HEK293 (cell line): ENCODE measurements around the gene ACIN1.

Source experiments
- CTCF ChIA-PET: fragments of 350-600 bp; formaldehyde crosslinking; extraction: SDS; loops from one replicate; lab custom pipeline; 2021; ENCODE audit warnings: antibody characterized with exemption; lab: Yijun Ruan, JAX
- POLR2A ChIA-PET: fragments of 300-600 bp; formaldehyde crosslinking; extraction: SDS; loops from one replicate; lab custom pipeline; 2020; ENCODE audit warnings: antibody characterized with exemption, inconsistent platforms; lab: Yijun Ruan, JAX
- H3K27ac ChIP-seq: fragments of 200-500 bp; sonication (Bioruptor generic); 2 replicates; pipeline ENCODE4 v1.5.1; 2014; ENCODE audit warnings: low read depth, low read length, control low read depth, inconsistent platforms; ENCODE audit errors: extremely low read depth
- H3K36me3 ChIP-seq, 2 experiments: fragments of 200-500 bp in 1 of 2; sonication (Bioruptor generic) in 1 of 2; 1 replicate in 1 of 2; 2 replicates in 1 of 2; pipeline ENCODE4 v1.5.1; 2014 to 2017; ENCODE audit warnings: inconsistent platforms in 2 of 2, low read length in 2 of 2; ENCODE audit not compliant: control insufficient read depth in 2 of 2, insufficient read depth in 1 of 2
- H3K4me1 ChIP-seq: fragments of 200-500 bp; sonication (Bioruptor generic); 2 replicates; pipeline ENCODE4 v1.5.1; 2014; ENCODE audit warnings: mild to moderate bottlenecking, low read length, inconsistent platforms; ENCODE audit not compliant: control insufficient read depth, insufficient read depth
- H3K4me3 ChIP-seq: 2 replicates; pipeline ENCODE4 v1.5.1; 2011; ENCODE audit warnings: low read depth, mild to moderate bottlenecking, control low read depth, low read length, moderate library complexity
- H3K9me3 ChIP-seq: fragments of 200-500 bp; sonication (Bioruptor generic); 2 replicates; pipeline ENCODE4 v1.5.1; 2014; ENCODE audit warnings: low read depth, low read length, inconsistent platforms; ENCODE audit not compliant: control insufficient read depth, insufficient read depth
- OSR2 ChIP-seq: fragments of 450-650 bp; formaldehyde crosslinking; IDR thresholded peaks from 2 replicates; pipeline ENCODE4 v1.5.1; 2016; ENCODE audit warnings: missing biosample characterization, missing genetic modification characterization
- RBAK ChIP-seq: fragments of 450-650 bp; formaldehyde crosslinking; IDR thresholded peaks from 2 replicates; pipeline ENCODE4 v1.5.1; 2016; ENCODE audit warnings: missing biosample characterization, missing genetic modification characterization
- ZBTB48 ChIP-seq: fragments of 450-650 bp; formaldehyde crosslinking; IDR thresholded peaks from 2 replicates; pipeline ENCODE4 v1.5.1; 2016; ENCODE audit warnings: missing biosample characterization, missing genetic modification characterization
- ZBTB6 ChIP-seq: fragments of 450-650 bp; formaldehyde crosslinking; IDR thresholded peaks from 2 replicates; pipeline ENCODE4 v1.5.1; 2017; ENCODE audit warnings: missing biosample characterization, missing genetic modification characterization
- ZBTB7A ChIP-seq: fragments of 450-650 bp; formaldehyde crosslinking; IDR thresholded peaks from 2 replicates; pipeline ENCODE4 v1.5.1; 2016; ENCODE audit warnings: low read depth, missing biosample characterization, missing genetic modification characterization
- ZFHX2 ChIP-seq: fragments of 450-650 bp; formaldehyde crosslinking; conservative IDR thresholded peaks from 2 replicates; pipeline ENCODE4 v1.5.1; 2016; ENCODE audit warnings: missing biosample characterization, missing genetic modification characterization
- ZNF18 ChIP-seq: fragments of 450-650 bp; formaldehyde crosslinking; IDR thresholded peaks from 2 replicates; pipeline ENCODE4 v1.5.1; 2016; ENCODE audit warnings: missing biosample characterization, missing genetic modification characterization
- ZNF223 ChIP-seq: fragments of 450-650 bp; formaldehyde crosslinking; IDR thresholded peaks from 2 replicates; pipeline ENCODE4 v1.5.1; 2016; ENCODE audit warnings: missing biosample characterization, missing genetic modification characterization
- ZNF280D ChIP-seq: fragments of 450-650 bp; formaldehyde crosslinking; IDR thresholded peaks from 2 replicates; pipeline ENCODE4 v1.5.1; 2016; ENCODE audit warnings: missing biosample characterization, missing genetic modification characterization
- ZNF350 ChIP-seq: fragments of 450-650 bp; formaldehyde crosslinking; IDR thresholded peaks from 2 replicates; pipeline ENCODE4 v1.5.0; 2017; ENCODE audit warnings: missing biosample characterization, mild to moderate bottlenecking, missing genetic modification characterization
- ZNF548 ChIP-seq: fragments of 450-650 bp; formaldehyde crosslinking; IDR thresholded peaks from 2 replicates; pipeline ENCODE4 v1.5.1; 2016; ENCODE audit warnings: missing biosample characterization, missing genetic modification characterization
- ZNF561 ChIP-seq: fragments of 450-650 bp; IDR thresholded peaks from 2 replicates; pipeline ENCODE4 v1.5.1; 2018; ENCODE audit warnings: missing biosample characterization, missing genetic modification characterization, borderline replicate concordance
- ZNF645 ChIP-seq: fragments of 450-650 bp; formaldehyde crosslinking; IDR thresholded peaks from 2 replicates; pipeline ENCODE4; 2016; ENCODE audit warnings: missing biosample characterization, missing genetic modification characterization
- ZNF843 ChIP-seq: fragments of 450-650 bp; formaldehyde crosslinking; IDR thresholded peaks from 2 replicates; pipeline ENCODE4 v1.5.1; 2016; ENCODE audit warnings: missing biosample characterization, missing genetic modification characterization

ACIN1 gene

GRCh38 chr14:23119363-23120327 is 24.7 kb upstream of the ACIN1 start:
- Histone ChIP-seq H3K27ac (no peak overlapping the region), H3K9me3 (no peaks in the 10 kb centered on the region), H3K4me1 (no peaks in the 10 kb centered on the region; the same call in 1 of the 2 replicates), H3K4me3 (no peak overlapping the region), H3K36me3 (no peaks in the 10 kb centered on the region)
- ChIA-PET CTCF (interaction anchor here (0.6 to 11.2 kb wide), 17 partner anchors 8 to 260 kb away, joined by 3 to 424 read pairs (median 4); partner anchors contain the start of genes ACIN1, C14orf119 and SLC7A8), POLR2A (interaction anchor here (1.6 kb wide), 1 partner anchor 62 kb away, joined by 4 read pairs; no protein-coding TSS in a partner anchor)
- TF ChIP-seq ZNF548 (tag by site-specific recombination) (no peak), ZBTB48 (no peak), ZNF561 (tag by site-specific recombination) (no peak)

- Histone ChIP-seq H3K9me3 (no peaks in the 10 kb centered on the region), H3K4me1 (no peaks in the 10 kb centered on the region; the same call in 1 of the 2 replicates), H3K36me3 (no peaks in the 10 kb centered on the region), H3K27ac (no peak within 1 kb of the TSS), H3K4me3 (no peak within 1 kb of the TSS)
- ChIA-PET CTCF (interaction anchor here (1.1 to 11.2 kb wide), 5 partner anchors 24 to 124 kb away, joined by 4 to 424 read pairs (median 6); partner anchors contain the start of genes ACIN1, C14orf119 and SLC7A8), POLR2A (no interaction called here)
- TF ChIP-seq ZNF350 (tag by site-specific recombination) (no peak), ZNF280D (tag by site-specific recombination) (no peak), ZNF223 (tag by site-specific recombination) (no peak), ZNF561 (tag by site-specific recombination) (no peak), ZNF18 (tag by site-specific recombination) (no peak), ZFHX2 (no peak), ZNF843 (tag by site-specific recombination) (no peak), ZBTB7A (no peak), OSR2 (no peak), RBAK (no peak)
Observed at GRCh38 chr14:23118506-23119362, 23.8 kb upstream of the ACIN1 start, which contains the start of gene CEBPE. CEBPE (minus strand) TSS chr14:23119255; CDS start chr14:23119091, 164 bp downstream.

- Histone ChIP-seq H3K4me1 (no peaks in the 10 kb centered on the region; the same call in 1 of the 2 replicates), H3K27ac (no peak overlapping the region), H3K9me3 (no peaks in the 10 kb centered on the region), H3K4me3 (no peak overlapping the region), H3K36me3 (no peaks in the 10 kb centered on the region)
- ChIA-PET POLR2A (interaction anchor here (0.6 to 1.6 kb wide), 3 partner anchors 22 to 153 kb away, joined by 3 to 11 read pairs (median 5); partner anchors contain the start of genes ACIN1 and C14orf119), CTCF (interaction anchor here (0.9 to 11.2 kb wide), 4 partner anchors 41 to 122 kb away, joined by 3 to 424 read pairs (median 4); partner anchors contain the start of gene SLC7A8)
- no peak for TF ChIP-seq ZNF645
- TF ChIP-seq ZBTB6 = 0 out of 2 replicates have a peak, but pooled peaks have one; percentile 46
Observed at GRCh38 chr14:23117371-23118020, 22.6 kb upstream of the ACIN1 start.
